COLO829 (cell line): ENCODE measurements around the gene AFG3L2.
"Not testable (repeated sequence)": the region's sequence is repeated elsewhere in the genome, so short reads cannot be mapped to it uniquely, and the experiment has no call there.

Experiments used
- DNase-seq: peaks from one replicate; pipeline ENCODE4 v3.0.0; 2012; ENCODE audit warnings: low spot score

Gene AFG3L2

DNA sequence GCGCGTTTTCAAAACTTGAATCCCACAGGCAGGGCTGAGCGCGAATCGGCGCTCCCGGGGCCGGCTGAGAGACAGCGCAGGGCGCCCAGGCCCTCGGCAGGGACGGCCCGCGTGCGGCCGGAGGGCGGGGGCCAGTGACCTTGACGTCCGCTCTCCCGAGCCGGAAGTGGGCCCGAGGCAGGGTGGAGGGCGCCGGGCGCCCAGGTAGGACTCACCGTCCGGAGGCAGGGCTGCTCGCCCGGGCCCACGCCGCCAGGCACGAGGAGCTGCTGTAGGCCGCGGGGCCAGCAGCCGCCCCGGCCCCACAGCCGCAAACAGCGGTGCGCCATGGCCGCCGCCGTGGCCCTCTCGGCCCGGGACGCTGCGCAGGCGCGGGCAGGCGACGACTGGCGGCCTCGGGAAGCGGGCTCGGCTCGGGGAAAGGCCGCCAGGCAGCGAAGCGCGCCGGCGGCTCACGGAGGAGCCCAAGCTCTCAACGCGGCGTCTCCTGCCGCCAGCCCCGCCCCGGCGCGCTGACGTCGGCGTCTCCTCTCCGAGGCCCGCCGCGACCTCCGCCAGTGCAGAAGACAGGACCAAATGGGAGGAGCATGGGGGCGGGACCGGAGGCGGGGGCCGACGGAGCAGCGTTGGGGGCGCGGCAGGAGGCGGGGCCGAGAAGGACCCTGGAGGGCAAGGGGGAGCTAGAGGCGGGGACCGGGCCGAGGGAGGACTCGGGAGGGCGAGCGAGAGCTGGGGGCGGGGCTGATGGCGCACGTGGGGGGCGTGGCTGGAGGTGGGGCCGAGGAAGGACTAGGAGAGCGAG, at the start of gene AFG3L2:
Gene AFG3L2, minus strand, starts transcription at position 474 of the 802 bp plus-strand sequence. Its CDS starts 145 bp downstream, at position 329.
- DNase-seq, result peak; percentile 95

DNA sequence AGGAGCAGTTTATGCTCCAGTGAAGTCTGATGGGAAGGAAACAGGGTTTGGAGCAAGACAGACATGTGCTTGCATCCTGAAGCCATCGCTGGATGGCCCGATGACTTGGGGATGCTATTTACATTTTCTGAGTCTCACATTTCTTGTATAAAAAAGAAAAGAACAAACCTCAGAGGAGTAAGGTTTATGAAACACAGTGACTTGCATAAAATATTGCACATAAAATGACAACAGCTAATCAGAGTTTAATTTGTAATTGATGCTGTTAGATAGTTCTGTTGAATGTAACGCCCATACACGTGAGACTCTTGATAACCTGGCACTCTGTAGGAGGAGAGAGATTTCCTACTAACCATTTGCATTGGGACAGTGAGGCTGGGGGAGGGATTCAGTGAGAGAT, 47.2 kb upstream of the AFG3L2 start:
- no peak for DNase-seq

DNA sequence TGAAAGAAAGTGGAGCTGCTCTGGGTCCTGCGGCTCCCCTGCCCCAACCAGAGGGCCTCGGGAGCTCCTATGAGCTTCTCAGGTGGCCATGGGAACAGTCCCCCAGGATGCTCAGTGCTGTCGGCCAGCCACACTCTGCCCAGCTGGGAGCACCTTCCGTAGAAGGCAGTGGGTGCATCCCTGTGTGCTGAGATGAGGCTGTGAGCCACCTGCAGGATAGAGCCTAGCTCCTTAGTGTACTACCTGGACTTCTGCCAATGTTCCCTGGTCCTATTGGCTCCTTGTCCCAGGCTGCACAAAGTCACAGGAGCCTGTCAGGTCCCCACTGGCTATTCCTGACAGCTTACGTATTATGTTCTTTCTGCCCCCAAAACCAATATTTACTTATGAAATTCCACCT, 46.8 kb upstream of the AFG3L2 start:
- DNase-seq, result no peak

DNA sequence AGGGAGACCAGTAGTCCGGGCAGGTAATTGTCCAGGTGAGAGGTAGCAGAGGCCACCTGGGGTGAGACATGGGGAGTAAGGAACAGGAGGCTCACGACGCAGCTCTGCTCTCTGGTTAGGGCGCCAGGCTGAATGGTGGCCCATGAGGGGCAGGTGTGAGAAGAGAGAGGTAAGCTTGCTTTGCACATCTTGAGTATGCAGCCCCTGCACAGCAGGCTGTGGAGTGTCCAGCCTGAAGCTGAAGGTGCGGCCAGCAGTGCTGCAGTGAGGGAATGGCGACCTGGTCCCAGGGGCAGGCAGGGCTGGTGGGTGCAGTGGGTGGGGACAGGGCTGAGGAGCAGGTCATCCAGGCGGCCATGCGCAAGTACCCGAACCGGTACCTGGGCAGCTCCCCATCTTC, 46.4 kb upstream of the AFG3L2 start:
- no peak for DNase-seq

DNA sequence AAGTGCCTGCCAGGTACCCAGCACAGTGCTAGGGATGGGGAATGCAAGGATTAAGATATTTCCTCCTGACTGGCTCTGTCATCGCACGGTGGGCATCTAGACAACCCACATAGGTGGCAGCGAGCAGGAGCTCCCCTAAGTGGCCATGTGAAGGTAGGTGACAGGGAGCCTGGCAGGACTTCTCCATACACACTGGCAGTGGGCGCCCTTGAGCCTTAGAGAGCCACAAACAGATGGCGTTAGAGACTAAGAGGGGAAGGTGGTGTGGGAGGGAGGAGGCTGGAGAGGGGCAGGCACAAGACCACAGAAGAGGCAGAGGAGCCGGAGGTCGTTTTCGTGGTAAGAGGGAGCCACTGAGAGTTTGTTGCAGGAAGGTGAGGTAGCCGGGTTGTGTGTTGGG, 45.9 kb upstream of the AFG3L2 start:
- no peak for DNase-seq

DNA sequence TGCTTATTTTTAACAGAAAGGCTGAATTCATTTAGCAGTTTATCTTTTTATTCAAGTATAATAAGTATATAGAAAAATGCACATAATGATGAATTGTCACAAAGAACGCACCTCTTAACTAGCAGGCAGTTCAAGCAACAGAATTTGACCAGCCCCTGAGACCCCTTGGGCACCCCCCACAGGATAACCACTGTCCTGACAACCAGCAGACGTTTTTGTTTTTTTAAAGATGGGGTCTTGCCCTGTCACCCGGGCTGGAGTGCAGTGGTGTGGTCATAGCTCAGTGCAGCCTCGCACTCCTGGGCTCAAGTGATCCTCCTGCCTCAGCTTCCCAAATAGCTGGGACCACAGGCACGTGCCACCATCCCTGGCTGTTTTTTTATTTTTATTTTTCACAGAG, 44.7 kb upstream of the AFG3L2 start:
- DNase-seq, result no peak

DNA sequence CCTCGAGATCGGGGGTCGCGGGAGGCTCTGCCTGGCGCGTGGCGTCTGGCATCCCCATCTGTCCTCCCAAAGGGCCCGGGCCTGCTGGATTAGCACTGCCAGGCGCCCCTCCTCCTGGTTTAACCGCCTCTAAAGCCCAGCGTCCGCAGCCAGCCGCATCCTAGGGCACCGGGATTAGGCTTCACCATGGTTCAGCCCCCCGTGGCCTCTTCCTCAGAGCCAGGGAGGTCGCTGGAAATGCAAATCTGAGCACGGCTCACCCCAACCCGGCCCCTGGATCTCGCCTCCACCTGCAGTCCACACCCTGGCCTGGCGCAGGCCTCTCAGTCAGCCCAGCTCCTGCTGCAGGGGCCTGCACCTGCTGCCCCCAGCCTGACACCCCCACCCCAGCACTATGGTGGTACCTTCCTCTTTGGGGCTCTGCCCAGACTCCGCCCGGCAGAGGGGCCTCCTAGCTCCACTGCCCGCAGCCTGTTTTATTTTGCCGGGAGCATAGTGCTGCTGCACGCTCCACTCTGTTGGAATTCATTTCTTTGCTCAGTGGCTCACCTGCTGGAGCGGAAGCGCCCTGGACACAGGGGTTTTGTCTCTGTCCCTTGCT, 43.9 kb upstream of the AFG3L2 start:
- DNase-seq, result no peak

DNA sequence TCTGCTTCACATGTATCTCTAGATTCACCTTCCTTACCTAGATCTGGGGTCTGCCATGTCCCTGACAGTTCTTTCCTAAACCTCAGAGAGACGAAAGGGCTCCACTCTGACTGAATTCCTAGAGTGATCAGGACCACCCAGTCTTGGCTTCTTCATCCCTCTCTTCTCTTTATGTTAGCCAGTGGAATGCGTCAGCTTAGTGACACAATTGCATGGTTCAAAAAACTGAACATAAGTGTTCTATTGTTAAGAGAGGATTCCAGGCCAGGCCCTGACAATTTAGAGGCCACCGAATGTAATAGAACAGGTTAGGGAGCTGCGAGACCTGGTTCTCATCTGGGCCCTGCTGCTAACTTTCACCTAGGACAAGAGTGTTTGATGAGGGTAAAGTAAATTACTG, 40.7 kb upstream of the AFG3L2 start:
- no peak for DNase-seq

DNA sequence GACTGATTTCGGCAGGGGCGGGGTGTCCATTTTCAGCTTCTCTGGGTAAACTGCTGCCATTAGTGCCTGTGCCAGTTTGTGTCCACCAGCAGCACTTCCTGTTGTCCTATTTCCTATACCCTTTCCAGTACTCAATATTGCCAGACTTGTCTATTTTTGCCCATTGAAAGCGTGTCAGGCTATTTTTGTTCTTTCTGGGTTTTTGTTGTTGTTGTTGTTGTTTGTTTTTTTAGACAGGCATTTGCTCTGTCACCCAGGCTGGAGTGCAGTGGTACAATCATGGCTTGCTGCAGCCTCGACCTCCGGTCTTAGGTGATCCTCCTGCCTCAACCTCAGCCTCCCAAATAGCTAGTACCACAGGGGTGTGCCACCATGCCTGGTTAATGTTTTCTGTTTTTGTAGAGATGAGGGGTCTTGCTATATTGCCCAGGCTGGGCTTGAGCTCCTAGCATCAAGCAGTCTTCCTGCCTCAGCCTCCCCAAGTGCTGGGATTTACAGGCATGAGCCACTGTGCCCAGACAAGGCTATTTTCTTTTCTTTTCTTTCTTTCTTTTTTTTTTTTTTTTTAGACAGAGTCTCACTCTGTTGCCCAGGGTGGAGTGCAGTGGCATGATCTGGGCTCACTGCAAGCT, 39.2 kb upstream of the AFG3L2 start:
- DNase-seq, result no peak

DNA sequence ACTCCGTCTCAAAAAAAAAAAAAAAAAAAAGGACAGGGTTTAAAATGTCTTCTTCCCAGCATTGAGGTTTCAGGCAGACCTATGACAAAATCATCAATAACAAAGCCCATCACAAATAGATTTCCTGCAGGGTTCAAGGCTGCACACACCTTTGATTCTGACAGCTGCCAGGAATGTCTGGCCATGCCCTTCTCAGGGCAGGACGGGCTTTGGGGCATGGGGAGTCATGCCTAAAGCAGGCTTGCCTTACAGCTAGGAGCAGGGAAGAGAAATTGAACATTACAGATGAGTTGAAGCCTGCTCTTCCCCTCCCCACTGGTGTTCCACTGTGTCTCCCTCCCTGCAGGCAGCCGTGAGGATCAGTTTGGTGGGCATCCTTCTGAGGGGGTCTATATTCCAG, 34.4 kb upstream of the AFG3L2 start:
- no peak for DNase-seq

DNA sequence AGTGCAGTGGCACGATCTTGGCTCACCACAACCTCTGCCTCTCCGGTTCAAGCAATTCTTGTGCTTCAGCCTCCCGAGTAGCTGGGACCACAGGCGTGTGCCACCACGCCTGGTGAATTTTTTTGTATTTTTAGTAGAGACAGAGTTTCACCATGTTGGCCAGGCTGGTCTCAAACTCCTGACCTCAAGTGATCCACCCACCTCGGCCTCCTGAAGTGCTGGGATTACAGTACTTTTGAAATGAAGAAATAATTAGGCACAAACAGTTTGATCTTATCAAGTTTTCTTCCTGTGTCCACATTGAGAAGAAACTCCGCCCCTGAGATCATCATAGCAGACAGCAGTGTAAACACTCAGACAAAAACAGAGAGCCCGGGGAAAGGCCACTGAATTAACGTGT, 33.7 kb upstream of the AFG3L2 start:
- not testable (repeated sequence) for DNase-seq

DNA sequence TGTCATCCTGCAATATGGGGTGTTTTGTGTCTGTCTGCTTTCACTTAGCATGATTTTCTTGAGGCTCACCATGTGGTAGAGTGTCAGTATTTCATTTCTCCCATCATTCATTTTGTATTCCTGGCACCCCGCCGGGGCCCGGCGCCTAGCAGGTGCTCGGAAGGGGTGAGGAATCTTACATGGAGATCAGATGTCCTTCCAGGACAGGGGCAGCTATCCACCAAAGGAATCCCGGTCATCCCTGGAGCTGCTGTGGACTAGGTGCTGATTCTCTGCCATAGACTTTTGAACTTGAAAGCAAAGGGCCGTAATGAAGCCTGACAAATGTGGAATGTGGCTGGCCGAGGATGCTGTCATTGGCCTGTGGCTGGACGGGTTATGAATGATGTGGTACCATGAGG, 33.1 kb upstream of the AFG3L2 start:
- DNase-seq, result no peak

DNA sequence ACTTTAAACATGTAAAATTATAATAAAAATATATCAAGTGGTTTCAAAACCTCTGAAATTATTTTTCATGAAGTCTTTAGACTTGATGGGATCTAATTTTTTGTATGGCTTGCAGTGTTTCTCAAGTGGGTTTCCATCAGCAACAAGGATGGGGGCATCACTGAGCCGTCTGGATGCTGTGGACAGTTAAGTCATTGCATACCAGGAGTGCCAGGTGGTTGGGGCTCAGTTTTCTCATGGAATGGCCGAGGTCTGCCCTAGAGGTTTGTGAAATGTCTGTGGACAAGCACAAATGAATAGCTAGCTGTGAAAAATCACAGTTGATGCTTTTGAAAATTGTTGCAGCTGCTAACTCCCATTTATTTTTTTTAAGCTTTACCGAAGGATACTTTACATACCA, 32.4 kb upstream of the AFG3L2 start:
- no peak for DNase-seq

DNA sequence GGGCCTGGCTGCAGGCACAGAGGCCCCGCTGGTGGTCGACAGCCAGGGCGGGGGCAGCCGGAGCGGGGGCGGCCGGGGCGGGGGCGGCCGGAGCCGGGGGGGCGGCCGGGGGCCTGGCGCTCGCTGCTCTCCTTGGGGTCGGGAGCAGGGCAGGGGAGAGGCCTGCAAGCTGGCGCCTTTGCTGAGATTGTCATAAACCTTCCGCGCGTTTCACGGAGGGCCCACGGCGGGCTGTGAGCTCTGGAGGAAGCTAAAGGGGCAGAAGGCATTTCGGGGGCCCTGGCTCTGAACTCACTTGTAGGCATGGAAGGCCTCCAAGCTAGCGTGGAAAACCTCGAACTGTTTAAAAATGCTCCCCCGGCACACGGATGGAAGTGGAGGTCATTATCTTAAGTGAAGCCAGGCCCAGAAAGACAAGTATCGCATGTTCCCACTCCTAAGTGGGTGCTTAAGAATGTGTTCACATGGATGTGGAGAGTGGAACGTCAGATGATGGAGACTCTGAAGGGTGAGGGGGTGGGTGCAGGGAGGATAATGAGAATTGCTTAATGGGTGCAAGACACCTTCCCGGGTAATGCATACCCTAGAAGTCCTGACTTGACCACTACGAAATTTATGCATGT, 31.3 kb upstream of the AFG3L2 start:
- DNase-seq, result no peak

DNA sequence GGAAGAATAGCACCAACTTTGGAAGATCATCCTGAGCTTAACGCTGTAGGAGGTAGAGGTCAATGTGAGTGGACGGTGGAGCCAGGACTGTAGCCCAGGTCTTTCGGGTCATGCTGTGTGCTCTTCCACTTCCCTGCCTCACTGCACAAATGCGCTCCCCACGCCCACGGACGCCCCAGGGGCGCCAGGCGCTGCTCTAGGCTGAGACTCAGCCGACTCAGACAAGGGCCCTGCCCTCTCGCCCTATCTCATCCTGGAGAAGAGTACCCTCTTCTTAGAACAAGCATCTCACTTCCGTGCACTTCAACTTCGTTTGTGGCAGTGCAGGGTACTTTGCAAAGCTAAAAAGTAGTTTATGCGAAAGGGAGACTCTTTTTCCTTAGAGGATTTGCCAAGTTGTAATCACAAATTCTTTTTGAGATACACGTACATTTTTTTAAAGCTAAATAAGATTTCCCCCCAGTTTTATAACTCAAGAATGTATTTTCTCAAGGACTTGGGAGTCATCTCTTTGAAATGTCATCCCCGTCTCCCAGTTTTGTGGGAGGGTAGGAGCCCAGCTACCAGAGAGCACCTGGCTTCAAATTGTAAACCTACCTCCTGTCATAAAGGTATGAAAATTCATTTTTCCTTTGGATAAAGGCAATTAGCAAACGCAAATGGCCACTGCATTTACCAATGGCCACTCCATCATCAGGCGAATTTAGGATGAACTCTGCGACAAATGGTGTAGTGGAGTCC, 29.5 kb upstream of the AFG3L2 start:
- no peak for DNase-seq

DNA sequence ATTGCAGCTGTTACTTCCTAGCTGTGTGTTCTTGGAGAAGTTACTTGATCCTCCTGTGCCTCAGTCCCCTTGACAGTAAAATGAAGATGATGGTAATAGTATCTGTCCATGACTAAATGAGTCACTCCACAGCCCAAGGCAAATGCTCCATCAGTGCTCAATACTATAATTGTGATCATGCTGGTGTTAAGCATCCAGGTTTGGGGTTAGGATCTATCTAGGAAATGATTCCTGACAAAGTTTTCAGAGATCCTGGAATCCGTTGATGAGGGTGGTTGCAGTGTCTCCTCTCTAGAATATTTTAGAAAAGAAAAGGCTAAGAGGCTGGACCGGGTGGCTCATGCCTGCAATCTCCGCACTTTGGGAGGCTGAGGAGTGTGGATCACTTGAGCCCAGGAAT, 28.0 kb upstream of the AFG3L2 start:
- DNase-seq, result no peak

DNA sequence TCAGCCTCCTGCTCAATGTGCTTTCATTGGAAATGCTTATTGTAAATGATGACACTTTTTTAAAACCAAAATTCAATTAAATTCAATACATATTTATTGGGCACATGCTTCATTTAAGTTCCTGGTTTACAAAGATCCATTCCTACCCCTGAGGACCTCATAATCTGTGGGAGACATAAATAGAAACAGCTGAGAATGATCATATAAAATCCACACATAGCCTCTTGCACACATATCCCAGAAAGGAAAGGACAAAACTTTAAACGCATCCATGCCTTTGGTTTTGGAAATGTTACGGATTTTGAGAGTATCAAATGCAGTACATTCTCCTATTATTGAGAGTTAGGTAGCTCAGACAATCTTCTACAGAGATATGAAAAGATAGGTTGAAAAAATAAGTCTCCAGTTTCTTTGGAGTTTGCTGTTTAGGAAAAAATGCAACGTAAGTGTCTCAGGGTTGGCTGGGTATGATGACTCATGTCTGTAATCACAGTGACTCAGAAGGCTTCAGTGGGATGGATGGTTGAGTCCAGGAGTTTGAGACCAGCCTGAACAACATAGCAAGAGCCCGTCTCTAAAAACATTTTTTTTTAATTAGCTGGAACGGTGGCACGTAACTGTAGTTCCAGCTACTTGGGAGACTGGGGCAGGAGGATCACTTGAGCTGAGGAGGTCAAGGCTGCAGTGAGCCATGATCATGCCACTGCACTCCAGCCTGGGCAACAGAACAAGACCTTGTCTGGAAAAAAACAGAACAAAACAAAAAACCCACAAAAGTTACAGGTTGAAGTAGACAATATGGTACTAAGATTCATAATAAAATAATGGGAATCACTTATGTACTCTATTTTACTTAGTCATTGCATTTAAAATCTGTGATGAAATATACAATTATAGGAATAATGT, 26.8 kb upstream of the AFG3L2 start:
- DNase-seq, result peak; percentile 56

DNA sequence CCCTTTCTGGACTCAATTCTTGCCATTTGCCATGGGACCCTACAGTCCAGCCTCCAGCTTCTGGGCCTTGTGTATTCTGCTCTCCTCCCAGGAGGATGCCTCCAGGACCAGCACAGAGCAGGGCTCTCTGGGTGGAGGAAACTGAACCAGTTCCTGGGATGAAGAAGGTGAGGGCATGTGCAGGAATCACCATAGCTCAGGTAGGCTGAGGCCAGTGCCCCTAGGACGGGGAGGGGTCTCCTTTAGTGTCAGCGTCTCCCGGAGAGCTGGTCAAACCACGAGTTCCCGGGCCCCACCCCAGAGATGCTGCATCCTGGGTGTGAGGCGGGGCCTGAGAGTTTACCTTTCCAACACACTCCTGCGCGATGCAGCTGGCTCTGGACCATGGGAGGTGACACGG, 24.9 kb upstream of the AFG3L2 start:
- DNase-seq, result no peak

DNA sequence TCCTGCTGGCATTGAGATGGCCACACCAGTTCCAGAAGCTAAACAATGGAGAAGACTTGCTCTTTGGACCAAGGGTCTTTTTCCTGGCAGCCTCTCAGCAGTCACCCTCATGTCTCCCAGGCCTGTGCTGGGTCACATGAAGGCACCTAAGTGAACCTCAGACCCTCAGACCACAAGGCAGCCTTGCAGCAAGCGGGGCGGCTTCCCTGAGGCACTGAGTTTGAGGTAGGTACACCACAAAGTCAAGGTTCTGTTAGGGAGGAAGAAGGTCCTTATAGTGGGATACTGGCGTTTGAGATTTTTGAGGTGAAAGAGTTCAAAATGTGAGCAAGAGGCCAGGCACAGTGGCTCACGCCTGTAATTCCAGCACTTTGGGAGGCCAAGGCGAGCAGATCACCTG, 22.2 kb upstream of the AFG3L2 start:
- no peak for DNase-seq

DNA sequence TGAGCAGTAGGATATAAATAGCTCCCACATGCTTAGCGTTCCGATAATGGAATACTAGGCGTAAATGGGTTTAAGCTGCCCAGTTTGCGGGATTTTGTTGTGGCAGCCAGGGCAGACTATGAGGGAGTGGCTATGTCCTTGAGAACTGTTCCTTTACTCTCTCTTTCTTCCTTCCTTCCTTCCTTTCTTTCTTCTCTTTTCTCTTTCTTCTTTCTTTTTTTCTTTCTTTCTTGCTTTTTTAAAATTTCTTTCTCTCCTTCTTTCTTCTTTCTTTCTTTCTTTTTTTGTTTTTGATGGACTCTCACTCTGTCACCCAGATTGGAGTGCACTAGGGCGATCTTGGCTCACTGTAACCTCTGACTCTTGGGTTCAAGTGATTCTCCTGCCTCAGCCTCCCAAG, 21.6 kb upstream of the AFG3L2 start:
- DNase-seq, result no peak

DNA sequence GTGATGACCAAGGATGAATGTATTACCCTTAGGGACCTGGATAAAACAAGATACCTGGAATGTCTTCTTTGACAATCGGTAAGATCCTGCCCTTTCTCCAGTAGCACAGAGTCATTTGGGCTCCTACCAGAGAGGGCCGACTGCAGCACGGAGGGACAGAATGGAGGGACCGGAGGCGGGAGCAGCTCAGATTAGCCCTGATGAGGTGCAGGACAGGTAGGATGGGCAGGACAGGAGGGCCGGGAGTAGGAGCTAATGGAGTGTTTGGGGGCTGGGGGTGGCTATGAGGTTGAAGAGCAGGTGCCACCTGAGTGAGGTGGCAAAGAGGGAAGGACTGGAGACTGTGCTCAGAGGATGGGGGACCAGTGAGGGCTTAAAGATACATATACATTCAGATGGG, 20.8 kb upstream of the AFG3L2 start:
- no peak for DNase-seq
